HepG2 (cell line): Measurements from ENCODE around the gene AP4M1. TPM values are rescaled to one million over a fixed set of nuclear protein-coding genes. Genes with fewer than 3 reads are reported as not detected.
A peak's percentile ranks its signal among the peaks of the same experiment; 100 is the strongest.

Experiments
- ATF4 ChIP-seq, 2 experiments: fragments of 450-650 bp in 1 of 2; sonication (generic) in 1 of 2; formaldehyde crosslinking; IDR thresholded peaks; 2 replicates each; pipeline versions ENCODE4 v1.5.0 to v1.8.0; 2020 to 2022; ENCODE audit warnings: mild to moderate bottlenecking in 1 of 2, missing genetic modification reagents in 1 of 2
- ATM ChIP-seq: fragments of 450-650 bp; IDR thresholded peaks from 2 replicates; pipeline ENCODE4 v1.7.1; 2017; ENCODE audit warnings: mild to moderate bottlenecking, borderline replicate concordance
- FIP1L1 ChIP-seq: fragments of 200-400 bp; formaldehyde crosslinking; IDR thresholded peaks from 2 replicates; pipeline ENCODE4 v1.6.1; 2018; ENCODE audit warnings: low read depth, mild to moderate bottlenecking, low read length, moderate library complexity, borderline replicate concordance; ENCODE audit not compliant: insufficient read depth
- FLYWCH1 ChIP-seq: sonication (generic); formaldehyde crosslinking; IDR thresholded peaks from 2 replicates; pipeline ENCODE4 v1.8.1; 2023; ENCODE audit warnings: mild to moderate bottlenecking, missing genetic modification reagents
- FOXC1 ChIP-seq: sonication (generic); formaldehyde crosslinking; IDR thresholded peaks from 2 replicates; pipeline ENCODE4 v1.8.0; 2022; ENCODE audit warnings: mild to moderate bottlenecking, missing genetic modification reagents, borderline replicate concordance
- HMG20B ChIP-seq: conservative IDR thresholded peaks from 2 replicates; pipeline ENCODE4 v1.6.1; 2016; ENCODE audit warnings: missing genetic modification reagents, missing compliant biosample characterization
- IRF9 ChIP-seq: sonication (generic); formaldehyde crosslinking; IDR thresholded peaks from 2 replicates; pipeline ENCODE4 v1.8.0; 2022; ENCODE audit warnings: missing genetic modification reagents, mild to moderate bottlenecking, borderline replicate concordance
- MED13 ChIP-seq: sonication (generic); formaldehyde crosslinking; IDR thresholded peaks from 2 replicates; pipeline ENCODE4 v1.5.0; 2020; ENCODE audit warnings: missing genetic modification reagents
- MTF2 ChIP-seq: sonication (generic); formaldehyde crosslinking; IDR thresholded peaks from 2 replicates; pipeline ENCODE4 v1.5.0; 2020; ENCODE audit warnings: missing genetic modification reagents, borderline replicate concordance
- RARA ChIP-seq: IDR thresholded peaks from 2 replicates; pipeline ENCODE4 v1.6.1; 2016; ENCODE audit warnings: missing genetic modification reagents, missing compliant biosample characterization
- RFXANK ChIP-seq: IDR thresholded peaks from 2 replicates; pipeline ENCODE4 v1.6.1; 2016
- SAFB2 ChIP-seq: sonication (generic); formaldehyde crosslinking; IDR thresholded peaks from 2 replicates; pipeline ENCODE4 v1.5.1; 2020; ENCODE audit warnings: missing genetic modification reagents, low read depth, mild to moderate bottlenecking, borderline replicate concordance
- SP4 ChIP-seq: sonication (generic); formaldehyde crosslinking; IDR thresholded peaks from 2 replicates; pipeline ENCODE4 v1.8.1; 2023; ENCODE audit warnings: mild to moderate bottlenecking, missing genetic modification reagents
- THAP9 ChIP-seq: sonication (generic); formaldehyde crosslinking; IDR thresholded peaks from 2 replicates; pipeline ENCODE4; 2020; ENCODE audit warnings: missing genetic modification reagents, mild to moderate bottlenecking, borderline replicate concordance
- ZFP36L2 ChIP-seq: sonication (generic); formaldehyde crosslinking; IDR thresholded peaks from 2 replicates; pipeline ENCODE4 v1.4.0; 2020; ENCODE audit warnings: missing genetic modification reagents
- ZFP62 ChIP-seq: sonication (generic); formaldehyde crosslinking; IDR thresholded peaks from 2 replicates; pipeline ENCODE4 v1.4.0; 2020; ENCODE audit warnings: missing genetic modification reagents
- ZKSCAN1 ChIP-seq: fragments of 150-350 bp; IDR thresholded peaks from 2 replicates; pipeline ENCODE4 v1.6.1; 2014; ENCODE audit warnings: low read length
- ZNF10 ChIP-seq: sonication (generic); formaldehyde crosslinking; IDR thresholded peaks from 2 replicates; pipeline ENCODE4 v1.4.0; 2020; ENCODE audit warnings: mild to moderate bottlenecking, low read depth, missing genetic modification reagents, borderline replicate concordance
- ZNF468 ChIP-seq: sonication (generic); formaldehyde crosslinking; IDR thresholded peaks from 2 replicates; pipeline ENCODE4 v1.8.0; 2022; ENCODE audit warnings: mild to moderate bottlenecking, moderate library complexity, missing genetic modification reagents
- ZNF503 ChIP-seq: sonication (generic); formaldehyde crosslinking; IDR thresholded peaks from 2 replicates; pipeline ENCODE4 v1.4.0; 2020; ENCODE audit warnings: missing genetic modification reagents
- ZNF777 ChIP-seq: sonication (generic); formaldehyde crosslinking; IDR thresholded peaks from 2 replicates; pipeline ENCODE4 v1.4.0; 2020; ENCODE audit warnings: missing genetic modification reagents
- ZNF878 ChIP-seq: sonication (generic); formaldehyde crosslinking; IDR thresholded peaks from 2 replicates; pipeline ENCODE4 v1.8.1; 2023; ENCODE audit warnings: mild to moderate bottlenecking, missing genetic modification reagents, moderate library complexity
- polyA plus RNA-seq, 8 experiments: library from polyadenylated mRNA; depleted of rRNA in 3 of 8; stranded (reverse) in 7 of 8; unstranded in 1 of 8; fragments of >200 nt; fragmentation: Illumina TruSeq in 4 of 8; extraction: Trizol in 4 of 8; gene quantifications; 2 replicates each; pipeline versions ENCODE4 v1.2.1 to v1.2.3, GENCODE V29; 2011 to 2016; ENCODE audit warnings: low read depth in 4 of 8, missing spikeins in 1 of 8, mixed read lengths in 1 of 8; ENCODE audit not compliant: insufficient read depth in 1 of 8
- total RNA-seq, 5 experiments: library from RNA; depleted of rRNA; stranded (reverse); fragments of >200 nt; fragmentation: Illumina TruSeq; extraction: Trizol; gene quantifications; 2 replicates each; pipeline ENCODE4 v1.2.3, GENCODE V29; 2016; ENCODE audit warnings: low read depth in 1 of 5

Gene AP4M1
- total and polyA plus RNA-seq, 2 of the 13 experiments (the other 11 are each of a cell fraction or from before 2014, with no cell fraction given) = 6.3 to 9.7 TPM

GRCh38 chr7:100157334-100158228 lies 56.1 kb downstream of the AP4M1 start (continued):
- no peak for TF ChIP-seq THAP9 (CRISPR knock-in tag)
- no peak for TF ChIP-seq ZFP36L2 (CRISPR knock-in tag)
- TF ChIP-seq ZNF468 (CRISPR knock-in tag) = no peak
- no peak for TF ChIP-seq FOXC1 (CRISPR knock-in tag)
- TF ChIP-seq ATM = no peak
- no peak for TF ChIP-seq RFXANK (CRISPR knock-in tag)
- no peak for TF ChIP-seq IRF9 (CRISPR knock-in tag)
- no peak for TF ChIP-seq ZNF503 (CRISPR knock-in tag)
- TF ChIP-seq ATF4 (CRISPR knock-in tag; IDR thresholded peaks at IDR 0.05) = peak in 1 of 2 experiments; percentile 52; a peak in 1 of 4 replicates
- TF ChIP-seq ZNF10 (CRISPR knock-in tag) = no peak
- TF ChIP-seq MTF2 (CRISPR knock-in tag) = no peak
- TF ChIP-seq ZKSCAN1 = no peak
- TF ChIP-seq SP4 (CRISPR knock-in tag) = no peak
- no peak for TF ChIP-seq SAFB2 (CRISPR knock-in tag)
- TF ChIP-seq FIP1L1 = no peak
- TF ChIP-seq RARA (CRISPR knock-in tag) = peak; percentile 89
- TF ChIP-seq ZNF777 = no peak
- TF ChIP-seq MED13 (CRISPR knock-in tag) = no peak; the same call in 1 of the 2 replicates
- TF ChIP-seq FLYWCH1 = no peak
- TF ChIP-seq HMG20B (CRISPR knock-in tag) = 0 out of 2 replicates have a peak, but pooled peaks have one; percentile 40
- TF ChIP-seq ZFP62 (CRISPR knock-in tag) = no peak
- no peak for TF ChIP-seq ZNF878 (CRISPR knock-in tag)
